ENCODE results near the gene TFPI. TPM values are rescaled to one million over a fixed set of nuclear protein-coding genes. Genes with fewer than 3 reads are reported as not detected.

The TFPI gene
- total and polyA plus RNA-seq, 2 experiments from 2014 or later, result 6.6 to 8.8 TPM

DNA sequence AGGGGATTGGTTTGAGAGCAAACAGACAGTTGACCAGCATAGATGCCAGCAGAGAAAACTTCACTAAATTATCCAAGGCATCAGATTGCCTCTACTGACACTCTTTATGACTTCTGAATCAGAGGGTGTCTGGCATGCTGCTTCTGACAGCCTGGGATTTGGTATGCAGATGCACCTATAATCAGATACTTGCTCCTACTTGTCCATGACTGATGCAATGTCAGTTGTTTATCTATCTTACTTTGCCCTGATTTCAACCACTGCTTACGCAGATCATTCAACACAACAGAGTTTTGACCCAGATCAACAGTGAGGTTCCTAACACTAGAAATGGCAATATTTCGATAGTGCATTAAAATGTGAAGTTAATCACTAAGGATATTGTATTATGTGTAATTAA is 83.5 kb downstream of the TFPI start:
- H3K27me3 ChIP-seq, result no peaks in the 10 kb centered on the region
- H3K36me3 ChIP-seq, result no peaks in the 10 kb centered on the region
- H3K4me1 ChIP-seq (ENCODE audit: low read depth), result no peaks in the 10 kb centered on the region
- no peak overlapping the region for H3K4me3 ChIP-seq
- TF ChIP-seq CTCF (IDR thresholded peaks at IDR 0.05; ENCODE audit: low read depth, low read length), result no peak
- no peaks in the 10 kb centered on the region for H3K9me3 ChIP-seq (ENCODE audit: low read depth)
- H3K27ac ChIP-seq, result no peak overlapping the region
- no peak for DNase-seq (ENCODE audit: low read depth in 1 of 2, low spot score in 1 of 2)

DNA sequence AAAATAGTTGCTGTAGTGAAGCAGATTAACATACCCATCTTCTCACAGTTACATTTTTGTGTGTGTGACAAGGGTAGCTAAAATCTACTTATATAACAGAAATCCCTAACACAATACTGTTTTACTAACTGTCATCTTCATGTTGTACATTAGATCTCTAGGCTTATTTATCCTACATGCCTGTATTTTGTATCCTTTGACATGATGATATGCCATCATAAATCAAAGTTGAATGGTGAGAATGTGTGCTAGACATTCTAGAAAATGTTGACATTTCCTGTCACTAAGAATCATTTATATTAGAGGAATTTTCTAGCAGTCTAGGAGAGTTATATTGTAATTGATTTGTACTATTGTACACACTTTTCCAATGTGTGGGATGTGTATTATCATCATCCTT is 84.7 kb downstream of the TFPI start:
- TF ChIP-seq CTCF (IDR thresholded peaks at IDR 0.05; ENCODE audit: low read depth, low read length), result no peak
- Histone ChIP-seq H3K36me3 (no peaks in the 10 kb centered on the region), H3K4me3 (no peak overlapping the region), H3K27ac (no peak overlapping the region), H3K9me3 (ENCODE audit: low read depth) (no peaks in the 10 kb centered on the region), H3K27me3 (no peaks in the 10 kb centered on the region), H3K4me1 (ENCODE audit: low read depth) (no peaks in the 10 kb centered on the region)
- no peak for DNase-seq (ENCODE audit: low read depth in 1 of 2, low spot score in 1 of 2)

DNA sequence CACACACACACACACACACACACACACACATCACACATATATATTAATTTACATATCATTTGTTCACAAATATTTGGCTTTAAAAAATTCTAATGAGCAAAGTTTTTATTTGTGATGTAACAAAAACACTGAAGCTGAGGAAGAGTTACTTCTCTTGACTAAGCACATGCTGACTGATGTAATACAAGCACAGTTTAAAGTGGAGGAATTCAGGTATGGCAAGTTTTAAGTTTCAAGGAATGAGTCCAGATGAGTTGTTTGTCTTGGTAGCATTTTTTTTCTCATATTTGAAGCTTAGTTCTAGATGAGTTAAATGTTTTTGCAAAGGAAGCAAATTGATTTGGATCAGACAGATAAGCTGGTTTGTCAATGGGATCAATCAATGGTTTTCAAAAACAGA is 86.0 kb downstream of the TFPI start:
- no peak for DNase-seq (ENCODE audit: low read depth in 1 of 2, low spot score in 1 of 2)
- H3K27me3 ChIP-seq, result no peaks in the 10 kb centered on the region
- no peak for TF ChIP-seq CTCF (IDR thresholded peaks at IDR 0.05; ENCODE audit: low read depth, low read length)
- H3K9me3 ChIP-seq (ENCODE audit: low read depth), result no peaks in the 10 kb centered on the region
- no peak overlapping the region for H3K27ac ChIP-seq
- no peaks in the 10 kb centered on the region for H3K4me1 ChIP-seq (ENCODE audit: low read depth)
- no peaks in the 10 kb centered on the region for H3K36me3 ChIP-seq
- no peak overlapping the region for H3K4me3 ChIP-seq

GRCh38 chr2:187466129-187466792 is 88.0 kb downstream of the TFPI start:
- Histone ChIP-seq H3K9me3 (ENCODE audit: low read depth) (no peaks in the 10 kb centered on the region), H3K27me3 (no peaks in the 10 kb centered on the region), H3K4me1 (ENCODE audit: low read depth) (no peaks in the 10 kb centered on the region), H3K4me3 (no peak overlapping the region), H3K27ac (no peak overlapping the region), H3K36me3 (no peaks in the 10 kb centered on the region)
- DNase-seq (ENCODE audit: low read depth in 1 of 2, low spot score in 1 of 2), result no peak
- no peak for TF ChIP-seq CTCF (IDR thresholded peaks at IDR 0.05; ENCODE audit: low read depth, low read length)

- Histone ChIP-seq H3K27ac (no peak overlapping the region), H3K4me1 (ENCODE audit: low read depth) (no peaks in the 10 kb centered on the region), H3K36me3 (no peaks in the 10 kb centered on the region), H3K27me3 (no peaks in the 10 kb centered on the region), H3K4me3 (no peak overlapping the region), H3K9me3 (ENCODE audit: low read depth) (no peaks in the 10 kb centered on the region)
- TF ChIP-seq CTCF (IDR thresholded peaks at IDR 0.05; ENCODE audit: low read depth, low read length), result no peak
- no peak for DNase-seq (ENCODE audit: low read depth in 1 of 2, low spot score in 1 of 2)
These were observed 91.4 kb downstream of the TFPI start for GRCh38 chr2:187462839-187463238.

All from cardiac muscle cell (in vitro differentiated cells and primary cell).